LNCAP (cell line): Measurements from ENCODE around the gene ZNF319.

Source experiments
- TF ChIP-seq, protein P1 (sequence below): fragments of 450-650 bp; IDR thresholded peaks from 2 replicates; pipeline ENCODE4 v1.5.1; 2017; ENCODE audit warnings: mild to moderate bottlenecking

Gene ZNF319

DNA sequence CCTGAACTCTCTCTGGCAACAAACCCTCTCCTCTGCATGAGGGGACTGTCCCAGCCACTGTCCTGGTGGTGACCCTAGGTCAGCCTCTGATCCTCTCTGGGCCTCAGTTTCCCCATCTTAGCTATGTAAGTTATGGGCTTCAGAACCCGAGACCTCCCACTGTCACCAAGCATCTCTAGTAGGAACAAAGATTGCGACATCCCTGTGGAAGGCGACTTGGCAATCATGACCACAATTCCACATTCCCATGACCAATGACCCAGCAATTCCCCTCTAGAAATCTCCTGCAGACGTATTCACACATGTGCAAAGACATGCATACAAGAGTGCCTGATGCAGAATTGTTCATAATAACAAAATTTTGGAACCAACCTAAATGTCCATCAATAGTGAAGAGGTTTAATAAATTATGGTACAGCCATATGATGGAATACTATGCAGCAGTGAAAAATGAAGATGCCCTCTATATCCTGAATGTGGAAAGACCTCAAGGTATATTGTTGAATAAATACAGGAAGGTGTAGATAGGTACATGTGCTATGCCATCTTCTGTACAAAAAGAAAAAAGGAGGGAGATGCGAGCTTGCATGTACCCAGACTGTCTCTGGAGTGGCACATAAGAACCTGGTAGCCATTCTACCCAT is 50.8 kb downstream of the ZNF319 start:
- TF ChIP-seq, protein P1, sequence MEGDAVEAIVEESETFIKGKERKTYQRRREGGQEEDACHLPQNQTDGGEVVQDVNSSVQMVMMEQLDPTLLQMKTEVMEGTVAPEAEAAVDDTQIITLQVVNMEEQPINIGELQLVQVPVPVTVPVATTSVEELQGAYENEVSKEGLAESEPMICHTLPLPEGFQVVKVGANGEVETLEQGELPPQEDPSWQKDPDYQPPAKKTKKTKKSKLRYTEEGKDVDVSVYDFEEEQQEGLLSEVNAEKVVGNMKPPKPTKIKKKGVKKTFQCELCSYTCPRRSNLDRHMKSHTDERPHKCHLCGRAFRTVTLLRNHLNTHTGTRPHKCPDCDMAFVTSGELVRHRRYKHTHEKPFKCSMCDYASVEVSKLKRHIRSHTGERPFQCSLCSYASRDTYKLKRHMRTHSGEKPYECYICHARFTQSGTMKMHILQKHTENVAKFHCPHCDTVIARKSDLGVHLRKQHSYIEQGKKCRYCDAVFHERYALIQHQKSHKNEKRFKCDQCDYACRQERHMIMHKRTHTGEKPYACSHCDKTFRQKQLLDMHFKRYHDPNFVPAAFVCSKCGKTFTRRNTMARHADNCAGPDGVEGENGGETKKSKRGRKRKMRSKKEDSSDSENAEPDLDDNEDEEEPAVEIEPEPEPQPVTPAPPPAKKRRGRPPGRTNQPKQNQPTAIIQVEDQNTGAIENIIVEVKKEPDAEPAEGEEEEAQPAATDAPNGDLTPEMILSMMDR = no peak

DNA sequence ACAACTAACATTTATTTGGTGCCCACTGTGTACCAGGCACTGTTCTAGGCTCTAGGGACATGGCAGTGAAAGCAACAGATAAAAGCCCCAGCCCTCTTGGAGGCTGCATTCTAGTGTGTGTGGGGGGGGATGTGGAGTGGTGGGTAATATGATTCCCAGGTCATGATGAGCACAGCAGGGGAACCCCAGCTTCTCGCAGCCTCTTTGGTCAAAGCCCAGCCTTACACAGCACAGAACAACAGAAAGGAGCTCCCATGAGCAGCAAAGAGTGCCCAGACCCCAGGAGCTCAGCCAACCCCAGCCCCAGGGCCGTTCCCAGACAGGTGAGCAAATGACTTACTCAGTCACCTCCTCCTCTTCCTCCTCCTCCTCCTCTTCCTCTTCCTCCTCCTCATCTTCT is 51.5 kb downstream of the ZNF319 start:
- TF ChIP-seq, protein P1 = no peak

DNA sequence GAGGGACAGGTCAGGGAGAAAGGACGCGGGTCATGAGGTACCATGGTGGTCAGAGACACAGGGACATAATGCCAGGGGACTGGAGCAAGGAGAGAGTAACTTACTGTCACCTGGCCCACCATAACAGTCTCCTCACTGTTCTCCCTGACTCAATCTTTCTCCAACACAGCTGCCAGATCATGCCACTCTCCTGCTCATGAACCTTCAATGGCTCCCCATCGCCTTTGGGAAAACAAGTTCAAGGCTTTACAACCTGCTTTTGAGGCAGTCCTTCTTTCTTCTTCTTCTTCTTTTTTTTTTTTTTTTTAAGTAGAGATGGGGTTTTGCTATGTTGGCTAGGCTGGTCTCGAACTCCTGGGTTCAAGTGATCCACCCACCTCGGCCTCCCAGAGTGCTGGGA is 52.4 kb downstream of the ZNF319 start:
- TF ChIP-seq, protein P1 = no peak

DNA sequence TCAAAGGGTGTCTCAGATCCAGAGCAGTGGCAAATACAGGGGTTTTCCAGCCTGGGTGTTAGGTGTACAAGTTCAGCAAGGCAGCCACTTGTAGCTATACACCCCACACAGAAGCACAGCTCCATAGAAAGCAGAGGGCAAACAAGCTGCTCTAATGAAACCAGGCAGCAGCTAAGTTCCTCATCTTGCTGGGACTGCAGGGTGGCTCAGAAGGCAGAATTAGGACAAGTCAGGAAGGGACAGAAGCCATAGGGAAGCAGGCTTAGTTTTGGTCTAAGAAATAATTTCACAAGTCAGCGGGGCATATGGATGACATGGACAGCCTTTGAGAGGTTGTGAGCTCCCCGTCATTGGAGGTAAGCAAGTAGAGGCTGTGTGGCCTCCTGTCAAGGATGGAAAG is 53.2 kb downstream of the ZNF319 start:
- TF ChIP-seq, protein P1 = no peak

DNA sequence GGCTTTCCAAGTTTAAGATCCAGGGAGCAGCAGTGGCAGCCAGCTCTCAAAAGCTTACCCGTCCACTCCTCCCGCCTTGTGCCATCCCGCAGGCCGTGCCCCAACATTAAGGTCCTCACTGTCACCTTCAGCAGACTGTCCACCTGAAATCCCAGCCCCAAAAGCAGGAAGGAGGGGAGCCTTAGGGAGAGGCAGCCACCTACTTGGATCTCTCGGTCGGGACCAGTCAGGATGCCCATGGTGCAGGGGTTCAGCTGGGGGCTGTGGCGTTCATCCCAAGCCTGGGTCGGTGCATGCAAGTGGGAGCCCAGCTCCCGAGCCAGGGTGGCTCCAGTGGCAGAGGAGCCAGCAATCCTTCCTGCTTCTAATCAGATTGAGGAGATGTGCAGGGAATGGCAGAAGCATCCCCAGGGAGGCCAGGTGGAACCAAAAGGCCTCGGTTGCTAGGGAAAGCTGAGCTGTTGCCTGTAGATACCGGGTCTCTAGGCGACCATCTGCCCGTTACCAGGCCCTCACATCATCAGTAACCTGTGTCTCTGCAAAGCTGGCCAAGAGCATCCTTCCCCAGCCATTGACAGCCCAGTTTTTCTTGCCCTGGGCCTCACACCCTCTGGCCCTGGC is 54.2 kb downstream of the ZNF319 start:
- TF ChIP-seq, protein P1 = no peak

DNA sequence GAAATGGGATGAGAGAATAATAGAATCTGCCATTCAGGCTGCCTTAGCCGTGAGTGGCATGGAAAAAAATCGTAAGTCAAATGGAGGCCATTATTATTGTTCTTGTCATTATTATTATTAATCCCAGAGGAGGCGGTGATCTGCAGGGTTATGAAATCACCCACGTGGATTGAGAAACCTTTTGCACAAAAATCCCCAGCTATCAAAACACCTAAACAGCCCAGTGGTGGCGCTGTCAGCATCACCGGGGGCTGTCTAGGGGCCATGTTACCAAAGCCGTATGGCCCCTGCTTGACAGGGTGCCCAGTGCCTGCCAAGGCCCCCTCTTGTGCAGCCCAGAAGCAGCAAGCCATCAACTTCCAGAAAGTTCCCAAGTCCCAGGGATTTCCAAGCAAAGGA is 54.7 kb downstream of the ZNF319 start:
- TF ChIP-seq, protein P1 = no peak

DNA sequence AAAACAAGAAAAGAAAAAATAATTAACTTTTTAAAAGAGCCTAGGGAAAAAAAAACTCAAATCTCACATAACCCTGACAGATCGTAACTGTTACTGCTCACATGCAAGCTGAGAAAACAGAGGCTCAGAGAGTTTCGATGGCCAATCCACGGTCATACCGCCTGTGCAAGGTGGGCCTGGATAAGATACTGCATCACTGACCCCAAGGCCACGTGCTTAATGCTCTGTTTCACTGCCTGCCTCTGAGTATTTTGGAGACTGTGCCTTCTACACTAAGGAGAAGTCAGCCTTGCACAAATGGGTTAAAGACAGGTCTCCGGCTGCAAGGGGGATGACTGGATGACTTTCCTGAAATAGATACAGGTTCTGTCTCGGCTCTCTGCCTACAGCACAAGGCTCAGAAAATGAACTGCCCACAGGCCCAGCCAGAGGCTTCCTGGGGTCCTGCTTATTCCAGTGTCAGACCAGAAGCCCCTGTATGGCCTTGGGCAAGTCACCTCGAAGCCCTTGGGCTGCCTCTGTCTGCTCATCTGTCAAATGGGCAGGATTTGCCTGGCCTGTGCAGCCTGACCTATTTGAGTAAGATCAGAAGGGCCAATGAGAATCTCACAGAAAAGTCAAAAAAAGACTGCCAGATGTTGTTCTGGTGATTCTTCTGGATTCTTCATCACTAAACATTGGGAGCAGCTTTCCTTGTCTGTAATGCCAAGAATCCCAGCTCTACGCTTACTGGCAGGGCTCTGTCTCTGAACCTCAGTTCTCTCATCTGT is 55.3 kb downstream of the ZNF319 start:
- TF ChIP-seq, protein P1 = no peak
